Left ventricle myocardium inferior (tissue), 1 donor: ENCODE measurements around the gene CPNE7. TPM values are rescaled to one million over a fixed set of nuclear protein-coding genes. Genes with fewer than 3 reads are reported as not detected.
"Not testable (repeated sequence)": the region's sequence is repeated elsewhere in the genome, so short reads cannot be mapped to it uniquely, and the experiment has no call there.

Experiments used
- DNase-seq: peaks from one replicate; pipeline ENCODE4 v3.0.0-alpha.2; 2020
- H3K27ac ChIP-seq: fragments of 200-600 bp; replicated peaks from 2 replicates; pipeline ENCODE4 v1.8.0; 2021
- H3K27me3 ChIP-seq: fragments of 200-600 bp; 2 replicates; pipeline ENCODE4 v1.8.0; 2021; ENCODE audit warnings: low read depth
- H3K36me3 ChIP-seq: fragments of 200-600 bp; 2 replicates; pipeline ENCODE4 v1.8.0; 2021
- H3K4me1 ChIP-seq: fragments of 200-600 bp; 2 replicates; pipeline ENCODE4 v1.8.0; 2021
- H3K4me3 ChIP-seq: fragments of 200-600 bp; 2 replicates; pipeline ENCODE4 v1.8.0; 2021; ENCODE audit warnings: mild to moderate bottlenecking, moderate library complexity
- H3K9me3 ChIP-seq: fragments of 200-600 bp; replicated peaks from 2 replicates; pipeline ENCODE4 v1.8.0; 2021
- CTCF ChIP-seq: fragments of 200-600 bp; IDR thresholded peaks from 2 replicates; pipeline ENCODE4 v1.8.0; 2021; ENCODE audit warnings: antibody characterized with exemption, mild to moderate bottlenecking, borderline replicate concordance
- intact Hi-C: fragments of 100-400 bp; cut with micrococcal nuclease; formaldehyde crosslinking; loops from one replicate; pipeline ENCODE4 v1.11.0; 2022
- total RNA-seq: library from RNA; stranded (reverse); fragmentation: NEBNext Ultra II Directional; extraction: Animal tissue kit (Norgen Biotek cat#: 25700); gene quantifications from one replicate; pipeline ENCODE4 v1.2.1, GENCODE V29; 2021
- donor health status: DM: no; HTN: yes; CAD: no; lungs with severe emphysema.

The CPNE7 gene
- total RNA-seq, 1 donor from 2014 or later = not detected

- no peak for TF ChIP-seq CTCF
- H3K27ac ChIP-seq = no peak overlapping the region
- H3K36me3 ChIP-seq = no peaks in the 10 kb centered on the region
- peaks cover 57% of the 10 kb centered on the region for H3K27me3 ChIP-seq
- H3K4me1 ChIP-seq = no peaks in the 10 kb centered on the region
- H3K9me3 ChIP-seq = no peaks in the 10 kb centered on the region
- DNase-seq = no peak
- no peak overlapping the region for H3K4me3 ChIP-seq
- intact Hi-C loops = no loop called here
These were observed 54.5 kb downstream of the CPNE7 start for GRCh38 chr16:89629827-89630610.

GRCh38 chr16:89633064-89633631, 57.6 kb downstream of the CPNE7 start:
- DNase-seq = no peak
- intact Hi-C loops = no loop called here
- TF ChIP-seq CTCF = no peak
- H3K4me1 ChIP-seq = no peaks in the 10 kb centered on the region
- H3K36me3 ChIP-seq = no peaks in the 10 kb centered on the region
- no peak overlapping the region for H3K4me3 ChIP-seq
- H3K27ac ChIP-seq = no peak overlapping the region
- H3K27me3 ChIP-seq = peaks cover 58% of the 10 kb centered on the region
- no peaks in the 10 kb centered on the region for H3K9me3 ChIP-seq

GRCh38 chr16:89634463-89635385, 59.2 kb downstream of the CPNE7 start:
- H3K36me3 ChIP-seq, H3K27ac ChIP-seq, H3K4me1 ChIP-seq, DNase-seq, H3K4me3 ChIP-seq, H3K9me3 ChIP-seq, intact Hi-C loops: not testable (repeated sequence)
- H3K27me3 ChIP-seq = peaks cover 58% of the 10 kb centered on the region

GRCh38 chr16:89636663-89637062, 61.1 kb downstream of the CPNE7 start:
- H3K36me3 ChIP-seq = no peaks in the 10 kb centered on the region
- H3K9me3 ChIP-seq = no peaks in the 10 kb centered on the region
- no peak for DNase-seq
- TF ChIP-seq CTCF = no peak
- intact Hi-C loops = no loop called here
- peaks cover 16% of the 10 kb centered on the region for H3K4me1 ChIP-seq
- no peak overlapping the region for H3K4me3 ChIP-seq
- no peak overlapping the region for H3K27ac ChIP-seq
- peaks cover 48% of the 10 kb centered on the region for H3K27me3 ChIP-seq

- DNase-seq = no peak
- Histone ChIP-seq H3K4me1 (peaks cover 21% of the 10 kb centered on the region), H3K4me3 (no peak overlapping the region), H3K27ac (no peak overlapping the region), H3K36me3 (no peaks in the 10 kb centered on the region), H3K9me3 (no peaks in the 10 kb centered on the region), H3K27me3 (peaks cover 41% of the 10 kb centered on the region)
- intact Hi-C loops = no loop called here
- TF ChIP-seq CTCF = no peak
These were observed 61.8 kb downstream of the CPNE7 start for GRCh38 chr16:89637379-89637778.
